Measurements from ENCODE around the gene MCRS1. TPM values are rescaled to one million over a fixed set of nuclear protein-coding genes. Genes with fewer than 3 reads are reported as not detected.
"Not testable (repeated sequence)": the region's sequence is repeated elsewhere in the genome, so short reads cannot be mapped to it uniquely, and the experiment has no call there.

MCRS1 gene
- total RNA-seq, 6 donors from 2014 or later = 39.6 to 85.9 (median 62.7) TPM

DNA sequence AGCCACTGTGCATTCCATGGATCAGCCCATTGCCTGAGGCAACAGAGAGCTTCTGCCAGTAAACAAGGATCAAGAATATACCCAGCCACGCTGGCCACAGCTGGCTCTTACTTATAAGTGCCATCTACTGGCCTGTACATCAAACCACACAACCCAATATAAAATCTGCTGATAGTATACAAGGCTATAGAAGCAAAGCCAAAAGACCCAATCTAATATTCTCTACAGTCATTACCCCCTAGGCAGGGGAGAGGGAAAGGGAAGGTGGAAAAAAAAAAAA is 41.9 kb upstream of the MCRS1 start:
- no peak for TF ChIP-seq POLR2AphosphoS5 (IDR thresholded peaks at IDR 0.05)
- TF ChIP-seq POLR2A (IDR thresholded peaks at IDR 0.05) = no peak
- TF ChIP-seq EP300 (IDR thresholded peaks at IDR 0.05) = no peak
- TF ChIP-seq, protein P1, sequence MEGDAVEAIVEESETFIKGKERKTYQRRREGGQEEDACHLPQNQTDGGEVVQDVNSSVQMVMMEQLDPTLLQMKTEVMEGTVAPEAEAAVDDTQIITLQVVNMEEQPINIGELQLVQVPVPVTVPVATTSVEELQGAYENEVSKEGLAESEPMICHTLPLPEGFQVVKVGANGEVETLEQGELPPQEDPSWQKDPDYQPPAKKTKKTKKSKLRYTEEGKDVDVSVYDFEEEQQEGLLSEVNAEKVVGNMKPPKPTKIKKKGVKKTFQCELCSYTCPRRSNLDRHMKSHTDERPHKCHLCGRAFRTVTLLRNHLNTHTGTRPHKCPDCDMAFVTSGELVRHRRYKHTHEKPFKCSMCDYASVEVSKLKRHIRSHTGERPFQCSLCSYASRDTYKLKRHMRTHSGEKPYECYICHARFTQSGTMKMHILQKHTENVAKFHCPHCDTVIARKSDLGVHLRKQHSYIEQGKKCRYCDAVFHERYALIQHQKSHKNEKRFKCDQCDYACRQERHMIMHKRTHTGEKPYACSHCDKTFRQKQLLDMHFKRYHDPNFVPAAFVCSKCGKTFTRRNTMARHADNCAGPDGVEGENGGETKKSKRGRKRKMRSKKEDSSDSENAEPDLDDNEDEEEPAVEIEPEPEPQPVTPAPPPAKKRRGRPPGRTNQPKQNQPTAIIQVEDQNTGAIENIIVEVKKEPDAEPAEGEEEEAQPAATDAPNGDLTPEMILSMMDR (IDR thresholded peaks at IDR 0.05) = no peak
- DNase-seq = no peak

GRCh38 chr12:49609059-49609874 is 41.3 kb upstream of the MCRS1 start:
- Histone ChIP-seq H3K36me3 (no peaks in the 10 kb centered on the region), H3K27ac (peak overlapping the region in 3 of 4 donors; percentile 22 to 38 (median 29)), H3K4me3 (no peak overlapping the region), H3K27me3 (no peaks in the 10 kb centered on the region), H3K4me1 (peaks cover 0 to 5% (median 2%) of the 10 kb centered on the region in 4 donors), H3K9me3 (no peaks in the 10 kb centered on the region)
- TF ChIP-seq POLR2A (IDR thresholded peaks at IDR 0.05) (no peak), POLR2AphosphoS5 (IDR thresholded peaks at IDR 0.05) (peak in 1 of 2 donors; percentile 18), EP300 (IDR thresholded peaks at IDR 0.05) (no peak)
- TF ChIP-seq, protein P1 (IDR thresholded peaks at IDR 0.05) = no peak
- DNase-seq = peak in 1 of 2 donors; percentile 53
- 96% methylated on average over 2 of the region's 2 CpGs; no CpG with 5 or more reads in 1 of the 2 donors for WGBS, 2 donors
- peak; percentile 56 to 90 for ATAC-seq (ENCODE audit: low FRiP score in 2 of 2)

More for the DNA sequence above, 41.9 kb upstream of the MCRS1 start:
- ATAC-seq (ENCODE audit: low FRiP score in 2 of 2) = no peak
- peaks cover 0 to 5% (median 2%) of the 10 kb centered on the region in 4 donors for H3K4me1 ChIP-seq
- WGBS, 2 donors = 56 to 77% methylated on average over 1 of the region's 1 CpG
- H3K27ac ChIP-seq = peak overlapping the region in 1 of 4 donors; percentile 29
- H3K27me3 ChIP-seq = no peaks in the 10 kb centered on the region
- no peaks in the 10 kb centered on the region for H3K9me3 ChIP-seq
- H3K4me3 ChIP-seq = no peak overlapping the region
- H3K36me3 ChIP-seq = no peaks in the 10 kb centered on the region

GRCh38 chr12:49605539-49605938 is 37.6 kb upstream of the MCRS1 start, which contains the start of gene FAM186B:
TSS of gene FAM186B (minus strand) at chr12:49605639. CDS start at chr12:49605477, 162 bp downstream.
- not testable (repeated sequence) for H3K27ac ChIP-seq; ATAC-seq (ENCODE audit: low FRiP score in 2 of 2); H3K9me3 ChIP-seq; H3K36me3 ChIP-seq; H3K4me1 ChIP-seq; DNase-seq; H3K27me3 ChIP-seq; H3K4me3 ChIP-seq
- WGBS, 2 donors = 97 to 99% methylated on average over 4 of the region's 4 CpGs

DNA sequence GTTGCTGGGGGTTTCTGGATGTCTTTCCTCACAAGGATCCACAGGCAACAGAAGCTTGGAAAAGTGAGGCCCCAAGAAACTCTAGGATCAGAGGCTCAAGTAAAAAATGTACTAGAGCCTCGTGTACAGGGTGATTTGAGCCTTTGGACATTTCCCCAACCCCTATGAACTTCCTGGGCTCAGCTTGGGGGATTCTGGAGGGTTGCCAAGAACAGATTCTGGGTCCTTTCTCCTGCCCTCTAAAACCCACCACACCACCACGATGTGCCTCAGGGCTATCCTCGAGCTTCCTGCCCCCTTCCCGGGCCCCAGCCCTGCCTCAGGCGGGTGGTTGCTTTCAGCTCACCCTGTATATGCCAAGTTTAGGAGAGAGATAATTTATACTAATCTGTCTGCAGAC is 36.9 kb upstream of the MCRS1 start:
- H3K27ac ChIP-seq = no peak overlapping the region
- no peaks in the 10 kb centered on the region for H3K36me3 ChIP-seq
- no peaks in the 10 kb centered on the region for H3K27me3 ChIP-seq
- 48 to 65% methylated on average over 5 of the region's 5 CpGs for WGBS, 2 donors
- peaks cover 0 to 5% (median 2%) of the 10 kb centered on the region in 4 donors for H3K4me1 ChIP-seq
- ATAC-seq (ENCODE audit: low FRiP score in 2 of 2) (no peak), DNase-seq (no peak)
- TF ChIP-seq, protein P1 (IDR thresholded peaks at IDR 0.05) = no peak
- TF ChIP-seq POLR2A (IDR thresholded peaks at IDR 0.05) = no peak
- H3K9me3 ChIP-seq = no peaks in the 10 kb centered on the region
- H3K4me3 ChIP-seq = no peak overlapping the region

- H3K9me3 ChIP-seq = no peaks in the 10 kb centered on the region
- 90 to 100% methylated on average over 1 of the region's 1 CpG for WGBS, 2 donors
- H3K27me3 ChIP-seq = no peaks in the 10 kb centered on the region
Observed at GRCh38 chr12:49603721-49604120, 35.8 kb upstream of the MCRS1 start.

More at GRCh38 chr12:49603721-49604120, 35.8 kb upstream of the MCRS1 start:
- Histone ChIP-seq H3K4me1 (no peaks in the 10 kb centered on the region), H3K27ac (no peak overlapping the region), H3K4me3 (no peak overlapping the region), H3K36me3 (no peaks in the 10 kb centered on the region)
- DNase-seq = no peak
- no peak for ATAC-seq (ENCODE audit: low FRiP score in 2 of 2)
- TF ChIP-seq, protein P1 (IDR thresholded peaks at IDR 0.05) = no peak
- TF ChIP-seq POLR2A (IDR thresholded peaks at IDR 0.05) = no peak
- TF ChIP-seq POLR2AphosphoS5 (IDR thresholded peaks at IDR 0.05) = no peak
- no peak for TF ChIP-seq EP300 (IDR thresholded peaks at IDR 0.05)

Data from upper lobe of left lung (tissue), 6 donors.